GM12878 (cell line): ENCODE results near the gene AK5. TPM values are rescaled to one million over a fixed set of nuclear protein-coding genes. Genes with fewer than 3 reads are reported as not detected.

Source experiments
- ATAC-seq: fragments of 200-7000 bp; cut with Tn5 transposase; 3 replicates; pipeline ENCODE4 v1.9.1; 2020; ENCODE audit warnings: mild to moderate bottlenecking, moderate library complexity
- BruUV-seq: library from RNA; stranded (reverse); fragments of 400-500 nt; replicated peaks from 2 replicates; lab custom pipeline; 2021; lab: Mats Ljungman, UMichigan
- CTCF ChIA-PET: fragments of 300-600 bp; sonication (Branson Sonifier 250); formaldehyde crosslinking; extraction: SDS; loops from one replicate; lab custom pipeline; 2021; ENCODE audit warnings: inconsistent platforms; lab: Yijun Ruan, JAX
- POLR2A ChIA-PET: fragments of 350-600 bp; formaldehyde crosslinking; extraction: SDS; loops from one replicate; lab custom pipeline; 2021; ENCODE audit warnings: inconsistent platforms; lab: Charles Lee
- RAD21 ChIA-PET: fragments of 300-600 bp; sonication (Branson Sonifier 250); formaldehyde crosslinking; loops from one replicate; lab custom pipeline; 2023; ENCODE audit warnings: antibody characterized with exemption; ENCODE audit not compliant: unreplicated experiment; lab: Charles Lee
- SMC1A ChIA-PET: fragments of 300-600 bp; sonication (Branson Sonifier 250); formaldehyde crosslinking; loops from one replicate; lab custom pipeline; 2023; ENCODE audit not compliant: unreplicated experiment, uncharacterized antibody; lab: Charles Lee
- DNase-seq: peaks from one replicate; pipeline ENCODE4 v3.0.0-alpha.2; 2011; ENCODE audit warnings: low read depth, low spot score
- FAIRE-seq: peaks from 3 replicates; lab custom pipeline; 2011; peaks lifted over from hg19 to GRCh38; lab: Jason Lieb, UNC
- H2AFZ ChIP-seq: 2 replicates; pipeline ENCODE4 v1.6.0; 2011; ENCODE audit warnings: low read depth, low read length, control low read depth; ENCODE audit not compliant: control insufficient read depth
- H3K27ac ChIP-seq: 2 replicates; pipeline ENCODE4 v1.5.1; 2011; ENCODE audit warnings: control low read depth; ENCODE audit not compliant: control insufficient read depth, insufficient read depth
- H3K27me3 ChIP-seq, 2 experiments: replicated peaks in 1 of 2; 2 replicates each; pipeline versions ENCODE4 v1.6.0 to v1.6.1; 2011; ENCODE audit warnings: low read length in 1 of 2; ENCODE audit not compliant: control insufficient read depth in 2 of 2, insufficient read depth in 2 of 2
- H3K36me3 ChIP-seq, 2 experiments: 2 replicates each; pipeline ENCODE4 v1.5.1; 2011; ENCODE audit warnings: low read length in 1 of 2; ENCODE audit not compliant: control insufficient read depth in 2 of 2, insufficient read depth in 2 of 2
- H3K4me1 ChIP-seq: 2 replicates; pipeline ENCODE4 v1.6.1; 2011; ENCODE audit warnings: mild to moderate bottlenecking, low read length, moderate library complexity, mixed read lengths; ENCODE audit not compliant: control insufficient read depth, insufficient read depth
- H3K4me2 ChIP-seq: 2 replicates; pipeline ENCODE4 v1.6.0; 2011; ENCODE audit warnings: control low read depth; ENCODE audit not compliant: control insufficient read depth, insufficient read depth
- H3K4me3 ChIP-seq: fragments of 200-600 bp; sonication (generic); 2 replicates; pipeline ENCODE4 v1.5.1; 2016
- H3K79me2 ChIP-seq: 2 replicates; pipeline ENCODE4 v1.6.0; 2011; ENCODE audit warnings: low read length; ENCODE audit not compliant: control insufficient read depth, insufficient read depth
- H3K9ac ChIP-seq: 2 replicates; pipeline ENCODE4 v1.8.0; 2011; ENCODE audit warnings: low read length, control low read depth, mixed read lengths; ENCODE audit not compliant: control insufficient read depth, insufficient read depth
- H3K9me3 ChIP-seq: replicated peaks from 3 replicates; pipeline ENCODE4 v1.5.1; 2011; ENCODE audit warnings: mild to moderate bottlenecking, low read length; ENCODE audit not compliant: control insufficient read depth, insufficient read depth
- H4K20me1 ChIP-seq: 2 replicates; pipeline ENCODE4 v1.6.0; 2011; ENCODE audit not compliant: control insufficient read depth, insufficient read depth
- CREM ChIP-seq: IDR thresholded peaks from 2 replicates; pipeline ENCODE4 v1.6.1; 2014; ENCODE audit warnings: antibody characterized with exemption, low read depth
- EED ChIP-seq: sonication (generic); IDR thresholded peaks from 2 replicates; pipeline ENCODE4 v1.6.1; 2016; ENCODE audit warnings: antibody characterized with exemption, low read depth
- ETV6 ChIP-seq, 2 experiments: fragments of 450-650 bp in 1 of 2; IDR thresholded peaks in 1 of 2; conservative IDR thresholded peaks in 1 of 2; 2 replicates each; pipeline ENCODE4 v1.6.1; 2014; ENCODE audit warnings: antibody characterized with exemption in 1 of 2, borderline replicate concordance in 1 of 2, low read depth in 1 of 2, mild to moderate bottlenecking in 1 of 2, moderate library complexity in 1 of 2
- JUNB ChIP-seq: IDR thresholded peaks from 2 replicates; pipeline ENCODE4 v1.6.1; 2016; ENCODE audit warnings: antibody characterized with exemption, mild to moderate bottlenecking
- MEF2A ChIP-seq: IDR thresholded peaks from 2 replicates; pipeline ENCODE4 v1.6.1; 2011; ENCODE audit warnings: low read depth, mild to moderate bottlenecking, low read length, moderate library complexity; ENCODE audit not compliant: insufficient read depth
- MXI1 ChIP-seq: fragments of 150-350 bp; IDR thresholded peaks from 2 replicates; pipeline ENCODE4 v1.6.1; 2011; ENCODE audit warnings: low read depth, mild to moderate bottlenecking, inconsistent platforms, low read length, improper control_type of control experiment
- NFIC ChIP-seq: IDR thresholded peaks from 2 replicates; pipeline ENCODE4 v1.6.1; 2012; ENCODE audit warnings: low read depth, mild to moderate bottlenecking, inconsistent platforms, low read length, moderate library complexity
- NFXL1 ChIP-seq: fragments of 450-650 bp; IDR thresholded peaks from 2 replicates; pipeline ENCODE4 v1.6.1; 2017; ENCODE audit warnings: antibody characterized with exemption, mild to moderate bottlenecking, borderline replicate concordance
- POU2F2 ChIP-seq: IDR thresholded peaks from 3 replicates; pipeline ENCODE4 v1.6.1; 2011; ENCODE audit warnings: low read depth, mild to moderate bottlenecking, low read length, borderline replicate concordance
- RUNX3 ChIP-seq: IDR thresholded peaks from 2 replicates; pipeline ENCODE4 v1.6.1; 2012; ENCODE audit warnings: low read length, inconsistent platforms
- STAT3 ChIP-seq: IDR thresholded peaks from 2 replicates; pipeline ENCODE4 v1.6.1; 2011; ENCODE audit warnings: low read depth, low read length, improper control_type of control experiment
- SUPT20H ChIP-seq: IDR thresholded peaks from 2 replicates; pipeline ENCODE4 v1.6.1; 2011; ENCODE audit warnings: low read depth, mild to moderate bottlenecking, low read length, moderate library complexity, borderline replicate concordance; ENCODE audit not compliant: control insufficient read depth
- WGBS: methylation state at CpG from one replicate; pipeline ENCODE4 v1.1.6; 2016; ENCODE audit warnings: low lambda C conversion rate; ENCODE audit not compliant: insufficient replicate concordance, insufficient coverage; ENCODE audit errors: missing lambda C conversion rate; 5-methylcytosine and 5-hydroxymethylcytosine counted together
- in situ Hi-C: fragments of 300-500 bp; cut with MboI; formaldehyde crosslinking; loops from 9 replicates; pipeline ENCODE4 v1.14.3; 2018; ENCODE audit warnings: mixed read lengths
- intact Hi-C: fragments of 100-400 bp; cut with micrococcal nuclease; formaldehyde crosslinking; loops from one replicate; pipeline ENCODE4 v1.14.2; 2022; ENCODE audit not compliant: unreplicated experiment
- polyA plus RNA-seq, 11 experiments: library from polyadenylated mRNA; depleted of rRNA in 4 of 11; unstranded in 6 of 11; stranded (reverse) in 5 of 11; fragments of >200 nt; fragmentation: Nextera tagmentation in 4 of 11; fragmentation: Illumina TruSeq in 1 of 11; extraction: Ambion mirVana in 4 of 11; extraction: Trizol in 1 of 11; gene quantifications; 1 replicate in 1 of 11; 2 replicates in 10 of 11; pipeline versions ENCODE4 v1.2.1 to v1.2.3, GENCODE V29; 2011 to 2016; ENCODE audit warnings: inconsistent platforms in 2 of 11, missing spikeins in 2 of 11, low read depth in 1 of 11
- total RNA-seq, 4 experiments: library from RNA; depleted of rRNA in 3 of 4; stranded (reverse); fragments of >200 nt in 3 of 4; fragmentation: Illumina TruSeq in 1 of 4; extraction: Trizol in 1 of 4; gene quantifications; 2 replicates each; pipeline versions ENCODE4 v1.2.1 to v1.2.3, GENCODE V29; 2013 to 2021
- TF ChIP-seq, protein P1 (sequence below): fragments of 450-650 bp; IDR thresholded peaks from 2 replicates; pipeline ENCODE4 v1.6.1; 2017; ENCODE audit warnings: low read depth, mild to moderate bottlenecking, moderate library complexity
- TF ChIP-seq, protein P2 (sequence below): fragments of 450-650 bp; conservative IDR thresholded peaks from 2 replicates; pipeline ENCODE4 v1.6.1; 2017; ENCODE audit warnings: mild to moderate bottlenecking, moderate library complexity
- TF ChIP-seq, protein P3 (sequence below): IDR thresholded peaks from 2 replicates; pipeline ENCODE4 v1.6.1; 2012; ENCODE audit warnings: low read length, inconsistent platforms
- TF ChIP-seq, protein P4 (sequence below): fragments of 450-650 bp; IDR thresholded peaks from 2 replicates; pipeline ENCODE4 v1.6.1; 2016; ENCODE audit warnings: mild to moderate bottlenecking

Gene AK5
- total and polyA plus RNA-seq, 10 of the 15 experiments (the other 5 are each of a cell fraction or from before 2014, with no cell fraction given) = 0.08 to 0.33 TPM; not detected in 8

DNA sequence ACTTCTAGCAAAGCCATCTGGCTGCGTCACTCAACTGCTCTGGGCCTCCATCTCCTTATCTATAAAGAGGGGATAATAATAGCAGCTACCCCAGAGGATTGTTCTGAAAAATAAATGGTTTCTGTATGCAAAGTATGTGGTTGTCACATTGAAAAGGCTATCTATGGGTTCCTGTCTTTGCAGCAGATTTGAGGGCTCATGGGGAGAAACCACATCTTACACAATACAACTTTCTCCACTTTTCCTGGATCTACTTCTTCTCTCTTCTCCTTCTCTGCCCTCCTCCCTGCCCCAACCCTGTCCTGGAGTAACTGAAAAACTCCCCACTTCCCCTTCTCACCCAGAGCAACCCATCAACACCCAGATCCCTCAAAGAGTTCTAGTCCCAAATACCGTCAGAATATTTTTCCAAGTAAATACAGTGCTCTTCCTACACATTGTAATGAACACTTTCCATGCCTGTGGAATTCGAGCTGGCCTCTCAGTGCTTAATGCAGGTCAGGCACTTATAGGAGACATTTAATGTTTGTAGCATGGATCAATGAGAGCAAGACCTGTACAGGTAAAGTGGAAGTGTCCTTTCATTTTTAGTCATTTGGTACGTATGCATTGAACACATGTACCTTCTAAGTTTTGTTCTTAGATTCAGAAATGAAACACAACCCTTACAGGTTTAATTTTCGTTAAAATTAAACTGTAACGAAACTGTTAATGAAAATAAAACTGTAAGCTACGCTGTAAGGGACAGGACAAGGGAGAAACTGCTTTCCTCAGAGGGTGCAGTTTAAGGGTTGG lies 131.9 kb downstream of the AK5 start:
- no peak for FAIRE-seq
- ATAC-seq = peak; percentile 89
- ChIA-PET POLR2A (interaction anchor here (0.6 kb wide), 1 partner anchor 647 kb away, joined by 3 read pairs; no protein-coding TSS in a partner anchor), SMC1A (no interaction called here), CTCF (no interaction called here), RAD21 (no interaction called here)
- no peak overlapping the region; the same call in none of the 2 replicates for H3K27ac ChIP-seq
- intact Hi-C loops = loop anchor here (10.0 kb wide), 1 partner anchor 259 kb away; no protein-coding TSS in a partner anchor
- peak; percentile 34 for DNase-seq
- peak overlapping the region; percentile 53 for H3K4me3 ChIP-seq
- no peaks in the 10 kb centered on the region for H4K20me1 ChIP-seq
- no peaks in the 10 kb centered on the region for H3K79me2 ChIP-seq
- no peaks in the 10 kb centered on the region for H3K36me3 ChIP-seq
- peaks cover 2% of the 10 kb centered on the region; the same call in 2 of the 3 replicates for H3K9me3 ChIP-seq
- peak overlapping the region; percentile 30; the same call in 1 of the 2 replicates for H2AFZ ChIP-seq
- H3K27me3 ChIP-seq = no peaks in the 10 kb centered on the region
- H3K4me2 ChIP-seq = peak overlapping the region; percentile 73
- peaks cover 27% of the 10 kb centered on the region for H3K4me1 ChIP-seq
- H3K9ac ChIP-seq = no peak overlapping the region
- 0% methylated on average over 7 of the region's 7 CpGs for WGBS
- no TSS peak for BruUV-seq
- in situ Hi-C loops = no loop called here
- TF ChIP-seq CREM (no peak), EED (peak; percentile 38; the same call in 1 of the 2 replicates), STAT3 (no peak), RUNX3 (peak; percentile 86), NFIC (peak; percentile 58; the same call in 1 of the 2 replicates), MEF2A (peak; percentile 63; the same call in 1 of the 2 replicates), POU2F2 (peak; percentile 83; the same call in 2 of the 3 replicates), SUPT20H (no peak), MXI1 (no peak), ETV6 (conservative IDR thresholded peaks at IDR 0.05 in 1 of 2, IDR thresholded peaks at IDR 0.05 in 1 of 2; ENCODE audit: borderline replicate concordance in 1 of 2, low read depth in 1 of 2) (no peak), JUNB (peak; percentile 56), NFXL1 (no peak)
- TF ChIP-seq, protein P1, sequence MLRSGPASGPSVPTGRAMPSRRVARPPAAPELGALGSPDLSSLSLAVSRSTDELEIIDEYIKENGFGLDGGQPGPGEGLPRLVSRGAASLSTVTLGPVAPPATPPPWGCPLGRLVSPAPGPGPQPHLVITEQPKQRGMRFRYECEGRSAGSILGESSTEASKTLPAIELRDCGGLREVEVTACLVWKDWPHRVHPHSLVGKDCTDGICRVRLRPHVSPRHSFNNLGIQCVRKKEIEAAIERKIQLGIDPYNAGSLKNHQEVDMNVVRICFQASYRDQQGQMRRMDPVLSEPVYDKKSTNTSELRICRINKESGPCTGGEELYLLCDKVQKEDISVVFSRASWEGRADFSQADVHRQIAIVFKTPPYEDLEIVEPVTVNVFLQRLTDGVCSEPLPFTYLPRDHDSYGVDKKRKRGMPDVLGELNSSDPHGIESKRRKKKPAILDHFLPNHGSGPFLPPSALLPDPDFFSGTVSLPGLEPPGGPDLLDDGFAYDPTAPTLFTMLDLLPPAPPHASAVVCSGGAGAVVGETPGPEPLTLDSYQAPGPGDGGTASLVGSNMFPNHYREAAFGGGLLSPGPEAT = no peak
- TF ChIP-seq, protein P2, sequence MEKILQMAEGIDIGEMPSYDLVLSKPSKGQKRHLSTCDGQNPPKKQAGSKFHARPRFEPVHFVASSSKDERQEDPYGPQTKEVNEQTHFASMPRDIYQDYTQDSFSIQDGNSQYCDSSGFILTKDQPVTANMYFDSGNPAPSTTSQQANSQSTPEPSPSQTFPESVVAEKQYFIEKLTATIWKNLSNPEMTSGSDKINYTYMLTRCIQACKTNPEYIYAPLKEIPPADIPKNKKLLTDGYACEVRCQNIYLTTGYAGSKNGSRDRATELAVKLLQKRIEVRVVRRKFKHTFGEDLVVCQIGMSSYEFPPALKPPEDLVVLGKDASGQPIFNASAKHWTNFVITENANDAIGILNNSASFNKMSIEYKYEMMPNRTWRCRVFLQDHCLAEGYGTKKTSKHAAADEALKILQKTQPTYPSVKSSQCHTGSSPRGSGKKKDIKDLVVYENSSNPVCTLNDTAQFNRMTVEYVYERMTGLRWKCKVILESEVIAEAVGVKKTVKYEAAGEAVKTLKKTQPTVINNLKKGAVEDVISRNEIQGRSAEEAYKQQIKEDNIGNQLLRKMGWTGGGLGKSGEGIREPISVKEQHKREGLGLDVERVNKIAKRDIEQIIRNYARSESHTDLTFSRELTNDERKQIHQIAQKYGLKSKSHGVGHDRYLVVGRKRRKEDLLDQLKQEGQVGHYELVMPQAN = no peak
- TF ChIP-seq, protein P3, sequence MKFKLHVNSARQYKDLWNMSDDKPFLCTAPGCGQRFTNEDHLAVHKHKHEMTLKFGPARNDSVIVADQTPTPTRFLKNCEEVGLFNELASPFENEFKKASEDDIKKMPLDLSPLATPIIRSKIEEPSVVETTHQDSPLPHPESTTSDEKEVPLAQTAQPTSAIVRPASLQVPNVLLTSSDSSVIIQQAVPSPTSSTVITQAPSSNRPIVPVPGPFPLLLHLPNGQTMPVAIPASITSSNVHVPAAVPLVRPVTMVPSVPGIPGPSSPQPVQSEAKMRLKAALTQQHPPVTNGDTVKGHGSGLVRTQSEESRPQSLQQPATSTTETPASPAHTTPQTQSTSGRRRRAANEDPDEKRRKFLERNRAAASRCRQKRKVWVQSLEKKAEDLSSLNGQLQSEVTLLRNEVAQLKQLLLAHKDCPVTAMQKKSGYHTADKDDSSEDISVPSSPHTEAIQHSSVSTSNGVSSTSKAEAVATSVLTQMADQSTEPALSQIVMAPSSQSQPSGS = 0 out of 2 replicates have a peak, but pooled peaks have one; percentile 13
- TF ChIP-seq, protein P4, sequence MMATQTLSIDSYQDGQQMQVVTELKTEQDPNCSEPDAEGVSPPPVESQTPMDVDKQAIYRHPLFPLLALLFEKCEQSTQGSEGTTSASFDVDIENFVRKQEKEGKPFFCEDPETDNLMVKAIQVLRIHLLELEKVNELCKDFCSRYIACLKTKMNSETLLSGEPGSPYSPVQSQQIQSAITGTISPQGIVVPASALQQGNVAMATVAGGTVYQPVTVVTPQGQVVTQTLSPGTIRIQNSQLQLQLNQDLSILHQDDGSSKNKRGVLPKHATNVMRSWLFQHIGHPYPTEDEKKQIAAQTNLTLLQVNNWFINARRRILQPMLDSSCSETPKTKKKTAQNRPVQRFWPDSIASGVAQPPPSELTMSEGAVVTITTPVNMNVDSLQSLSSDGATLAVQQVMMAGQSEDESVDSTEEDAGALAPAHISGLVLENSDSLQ = peak; percentile 41; the same call in 1 of the 2 replicates
